Activated B cell treated with CpG ODN at 0.5 μM for 24 hours (primary cell): ENCODE results near the gene AGAP1. TPM values are rescaled to one million over a fixed set of nuclear protein-coding genes. Genes with fewer than 3 reads are reported as not detected.

ENCODE experiments used
- ATAC-seq: fragments of 200-7000 bp; cut with Tn5 transposase; one replicate; pipeline ENCODE4 v1.10.0; 2021; ENCODE audit warnings: low read depth, mild to moderate bottlenecking, moderate library complexity
- CTCF ChIA-PET: fragments of 350-600 bp; sonication (Branson Sonifier 250); formaldehyde crosslinking; loops from one replicate; lab custom pipeline; 2021; ENCODE audit warnings: antibody characterized with exemption; lab: Charles Lee
- POLR2A ChIA-PET: fragments of 350-600 bp; sonication (Branson Sonifier 250); formaldehyde crosslinking; loops from one replicate; lab custom pipeline; 2021; ENCODE audit warnings: antibody characterized with exemption; lab: Charles Lee
- DNase-seq: peaks from one replicate; pipeline ENCODE4 v3.0.0; 2022
- H3K27ac Mint-ChIP-seq: one replicate; pipeline ENCODE4 v1.8.0; 2020; ENCODE audit warnings: mixed read lengths
- H3K27me3 Mint-ChIP-seq: one replicate; pipeline ENCODE4 v1.8.0; 2021; ENCODE audit warnings: mixed read lengths
- H3K36me3 Mint-ChIP-seq: one replicate; pipeline ENCODE4 v1.8.0; 2021; ENCODE audit warnings: low read depth, mixed read lengths
- H3K4me1 Mint-ChIP-seq: one replicate; pipeline ENCODE4 v1.8.0; 2021; ENCODE audit warnings: mixed read lengths
- H3K4me3 Mint-ChIP-seq: one replicate; pipeline ENCODE4 v1.8.0; 2020; ENCODE audit warnings: mild to moderate bottlenecking, mixed read lengths
- H3K9me3 Mint-ChIP-seq: one replicate; pipeline ENCODE4 v1.8.0; 2020; ENCODE audit warnings: mixed read lengths
- intact Hi-C: fragments of 100-400 bp; cut with micrococcal nuclease; formaldehyde crosslinking; loops from one replicate; pipeline ENCODE4 v1.15.1; 2024
- total RNA-seq: library from RNA; stranded (reverse); gene quantifications from 2 replicates; pipeline ENCODE4 v1.2.3, GENCODE V29; 2022
- TF ChIP-seq, protein P1 (sequence below): fragments of 200-600 bp; IDR thresholded peaks from one replicate; pipeline ENCODE4 v1.8.0; 2022; ENCODE audit warnings: antibody characterized with exemption, mild to moderate bottlenecking

AGAP1 gene
- total RNA-seq, 1 donor from 2014 or later: not detected

- POLR2A ChIA-PET: no interaction called here
These were observed 184.1 kb downstream of the AGAP1 start for GRCh38 chr2:235677937-235678336.

GRCh38 chr2:235678712-235679111 lies 184.9 kb downstream of the AGAP1 start:
- Mint-ChIP-seq H3K9me3 (no peaks in the 10 kb centered on the region), H3K27ac (no peak overlapping the region), H3K27me3 (peaks cover 4% of the 10 kb centered on the region), H3K36me3 (no peaks in the 10 kb centered on the region), H3K4me1 (no peaks in the 10 kb centered on the region), H3K4me3 (no peak overlapping the region)
- ATAC-seq (no peak), DNase-seq (no peak)
- TF ChIP-seq, protein P1, sequence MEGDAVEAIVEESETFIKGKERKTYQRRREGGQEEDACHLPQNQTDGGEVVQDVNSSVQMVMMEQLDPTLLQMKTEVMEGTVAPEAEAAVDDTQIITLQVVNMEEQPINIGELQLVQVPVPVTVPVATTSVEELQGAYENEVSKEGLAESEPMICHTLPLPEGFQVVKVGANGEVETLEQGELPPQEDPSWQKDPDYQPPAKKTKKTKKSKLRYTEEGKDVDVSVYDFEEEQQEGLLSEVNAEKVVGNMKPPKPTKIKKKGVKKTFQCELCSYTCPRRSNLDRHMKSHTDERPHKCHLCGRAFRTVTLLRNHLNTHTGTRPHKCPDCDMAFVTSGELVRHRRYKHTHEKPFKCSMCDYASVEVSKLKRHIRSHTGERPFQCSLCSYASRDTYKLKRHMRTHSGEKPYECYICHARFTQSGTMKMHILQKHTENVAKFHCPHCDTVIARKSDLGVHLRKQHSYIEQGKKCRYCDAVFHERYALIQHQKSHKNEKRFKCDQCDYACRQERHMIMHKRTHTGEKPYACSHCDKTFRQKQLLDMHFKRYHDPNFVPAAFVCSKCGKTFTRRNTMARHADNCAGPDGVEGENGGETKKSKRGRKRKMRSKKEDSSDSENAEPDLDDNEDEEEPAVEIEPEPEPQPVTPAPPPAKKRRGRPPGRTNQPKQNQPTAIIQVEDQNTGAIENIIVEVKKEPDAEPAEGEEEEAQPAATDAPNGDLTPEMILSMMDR: no peak
- ChIA-PET CTCF (no interaction called here), POLR2A (no interaction called here)
- intact Hi-C loops: no loop called here

More at GRCh38 chr2:235677937-235678336, 184.1 kb downstream of the AGAP1 start:
- CTCF ChIA-PET: no interaction called here
- TF ChIP-seq, protein P1: no peak
- ATAC-seq (no peak), DNase-seq (no peak)
- intact Hi-C loops: no loop called here
- no peak overlapping the region for H3K27ac Mint-ChIP-seq
- no peak overlapping the region for H3K4me3 Mint-ChIP-seq
- H3K4me1 Mint-ChIP-seq: no peaks in the 10 kb centered on the region
- no peaks in the 10 kb centered on the region for H3K9me3 Mint-ChIP-seq
- H3K36me3 Mint-ChIP-seq: no peaks in the 10 kb centered on the region
- H3K27me3 Mint-ChIP-seq: peaks cover 4% of the 10 kb centered on the region

DNA sequence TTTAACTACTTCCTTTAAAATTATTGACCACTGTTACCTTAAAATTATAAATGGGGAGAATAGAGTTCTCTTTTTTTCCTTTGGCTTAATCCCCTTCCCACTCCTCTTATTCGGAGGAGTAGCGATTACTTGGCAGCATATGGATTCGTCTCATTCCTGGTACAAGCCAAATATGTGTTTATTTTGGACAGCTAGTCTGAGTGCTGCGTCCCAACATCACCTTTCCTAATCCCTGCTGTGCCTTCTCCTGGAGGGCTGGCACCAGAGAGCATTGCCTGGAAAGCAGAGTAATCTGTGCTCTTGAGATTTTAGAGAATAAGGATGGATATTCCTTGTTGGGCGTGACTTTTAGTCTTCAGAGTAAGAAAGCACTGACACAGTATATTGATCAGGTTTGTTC lies 185.6 kb downstream of the AGAP1 start:
- Mint-ChIP-seq H3K9me3 (no peaks in the 10 kb centered on the region), H3K4me1 (no peaks in the 10 kb centered on the region), H3K27ac (no peak overlapping the region), H3K4me3 (no peak overlapping the region), H3K36me3 (no peaks in the 10 kb centered on the region), H3K27me3 (no peaks in the 10 kb centered on the region)
- intact Hi-C loops: no loop called here
- CTCF ChIA-PET: no interaction called here
- TF ChIP-seq, protein P1: no peak
- ATAC-seq: no peak
- POLR2A ChIA-PET: no interaction called here
- no peak for DNase-seq

GRCh38 chr2:235685024-235685721 lies 191.3 kb downstream of the AGAP1 start:
- H3K4me3 Mint-ChIP-seq: no peak overlapping the region
- H3K9me3 Mint-ChIP-seq: no peaks in the 10 kb centered on the region
- TF ChIP-seq, protein P1: no peak
- no peak overlapping the region for H3K27ac Mint-ChIP-seq
- ATAC-seq (no peak), DNase-seq (no peak)
- no peaks in the 10 kb centered on the region for H3K4me1 Mint-ChIP-seq
- peaks cover 3% of the 10 kb centered on the region for H3K27me3 Mint-ChIP-seq
- ChIA-PET CTCF (no interaction called here), POLR2A (no interaction called here)
- no peaks in the 10 kb centered on the region for H3K36me3 Mint-ChIP-seq
- intact Hi-C loops: no loop called here

DNA sequence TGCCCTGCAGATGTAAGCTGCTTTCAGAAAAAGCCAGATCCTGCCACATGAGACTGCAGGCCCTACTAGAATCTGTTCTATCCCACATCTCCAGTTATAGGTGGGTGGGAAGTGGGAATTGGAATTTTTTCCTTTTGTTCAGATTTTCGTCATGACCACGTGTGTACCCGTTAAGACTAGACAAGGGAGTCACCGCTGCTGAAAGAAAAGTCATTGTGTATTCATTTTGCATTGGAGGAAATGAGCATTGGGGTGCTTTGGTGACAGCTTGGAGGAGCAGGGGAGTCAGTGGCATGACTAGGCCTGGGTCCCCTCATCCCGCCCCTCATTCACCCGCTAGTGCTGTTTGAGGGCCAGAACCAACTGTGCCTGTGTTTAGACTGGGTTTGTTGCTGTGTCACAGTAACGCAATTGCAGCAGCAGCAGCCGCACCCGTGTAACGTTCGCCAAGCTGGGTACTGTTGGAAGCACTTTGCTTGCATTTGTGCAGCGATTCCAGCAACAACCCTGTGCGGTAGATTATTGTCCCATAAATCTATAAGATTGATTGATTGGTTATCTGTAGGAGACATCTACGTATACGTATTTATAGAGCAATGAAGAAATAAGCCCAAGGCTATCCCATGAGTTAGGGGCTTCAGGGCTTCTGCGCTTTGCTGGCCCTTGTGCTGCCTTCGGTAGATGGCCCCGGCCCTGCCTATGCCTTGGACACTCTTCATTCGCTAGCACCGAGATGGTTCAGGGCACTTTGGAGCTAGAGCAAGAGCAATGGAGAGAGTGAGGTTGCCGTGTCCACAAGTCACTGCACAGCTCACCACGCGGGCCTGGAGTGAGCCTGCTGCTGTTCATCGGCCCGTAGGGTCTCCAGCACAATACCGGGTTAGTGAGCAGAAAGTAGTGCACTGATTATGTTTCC lies 194.9 kb downstream of the AGAP1 start:
- Mint-ChIP-seq H3K27ac (no peak overlapping the region), H3K9me3 (no peaks in the 10 kb centered on the region), H3K27me3 (peaks cover 8% of the 10 kb centered on the region), H3K4me1 (no peaks in the 10 kb centered on the region), H3K4me3 (no peak overlapping the region), H3K36me3 (no peaks in the 10 kb centered on the region)
- ChIA-PET CTCF (no interaction called here), POLR2A (no interaction called here)
- DNase-seq (no peak), ATAC-seq (no peak)
- TF ChIP-seq, protein P1: no peak
- intact Hi-C loops: no loop called here
